AG04450 (cell line): ENCODE data around the gene CASK. TPM values are rescaled to one million over a fixed set of nuclear protein-coding genes. Genes with fewer than 3 reads are reported as not detected.

Source experiments
- CTCF ChIA-PET: fragments of 300-600, 350-600 bp; formaldehyde crosslinking; extraction: SDS; loops from one replicate; lab custom pipeline; 2022; ENCODE audit warnings: antibody characterized with exemption, inconsistent platforms; lab: Charles Lee
- POLR2A ChIA-PET: fragments of 350-600 bp; formaldehyde crosslinking; extraction: SDS; loops from one replicate; lab custom pipeline; 2021; ENCODE audit warnings: antibody characterized with exemption, inconsistent platforms; lab: Yijun Ruan, JAX
- DNase-seq: peaks from one replicate; pipeline ENCODE4 v3.0.0-alpha.2; 2011; ENCODE audit warnings: low read depth, low spot score
- H3K27ac ChIP-seq: one replicate; pipeline ENCODE4 v1.5.1; 2012; ENCODE audit warnings: low read depth, low read length, control low read depth
- H3K27me3 ChIP-seq: one replicate; pipeline ENCODE4 v1.6.0; 2012; ENCODE audit warnings: low read length; ENCODE audit not compliant: control insufficient read depth, insufficient read depth
- H3K4me3 ChIP-seq: 2 replicates; pipeline ENCODE4 v1.5.1; 2011; ENCODE audit warnings: mild to moderate bottlenecking, low read depth, low read length, control low read depth
- H3K9me3 ChIP-seq: 2 replicates; pipeline ENCODE4 v1.5.1; 2012; ENCODE audit warnings: low read length; ENCODE audit not compliant: control insufficient read depth, insufficient read depth
- polyA plus RNA-seq: library from polyadenylated mRNA; depleted of rRNA; stranded (reverse); fragments of >200 nt; gene quantifications from 2 replicates; pipeline ENCODE4 v1.2.3, GENCODE V29; 2011
- TF ChIP-seq, protein P1 (sequence below): IDR thresholded peaks from 2 replicates; pipeline ENCODE4 v1.5.1; 2011; ENCODE audit warnings: low read depth, low read length, control low read depth, inconsistent platforms

Gene CASK
- polyA plus RNA-seq, 1 experiment: 30.0 TPM

DNA sequence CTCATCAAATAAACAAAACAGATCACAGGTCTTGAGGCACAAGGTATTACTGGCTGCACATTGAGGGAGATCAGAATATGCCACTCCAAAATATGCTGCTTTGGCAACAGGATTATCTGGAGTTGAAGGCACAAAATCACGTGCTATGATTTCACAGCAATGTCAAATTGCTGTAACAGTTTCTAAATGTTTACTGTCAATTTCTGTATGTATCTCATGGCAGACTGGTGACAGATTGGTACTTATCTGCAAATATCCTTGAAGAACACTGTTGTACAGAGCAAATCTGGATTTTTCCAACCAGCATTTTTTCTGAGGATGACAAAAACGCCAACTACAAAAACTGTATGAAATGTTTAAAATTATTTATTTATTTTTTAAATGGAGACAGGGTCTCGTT is 172.6 kb downstream of the CASK start:
- TF ChIP-seq, protein P1, sequence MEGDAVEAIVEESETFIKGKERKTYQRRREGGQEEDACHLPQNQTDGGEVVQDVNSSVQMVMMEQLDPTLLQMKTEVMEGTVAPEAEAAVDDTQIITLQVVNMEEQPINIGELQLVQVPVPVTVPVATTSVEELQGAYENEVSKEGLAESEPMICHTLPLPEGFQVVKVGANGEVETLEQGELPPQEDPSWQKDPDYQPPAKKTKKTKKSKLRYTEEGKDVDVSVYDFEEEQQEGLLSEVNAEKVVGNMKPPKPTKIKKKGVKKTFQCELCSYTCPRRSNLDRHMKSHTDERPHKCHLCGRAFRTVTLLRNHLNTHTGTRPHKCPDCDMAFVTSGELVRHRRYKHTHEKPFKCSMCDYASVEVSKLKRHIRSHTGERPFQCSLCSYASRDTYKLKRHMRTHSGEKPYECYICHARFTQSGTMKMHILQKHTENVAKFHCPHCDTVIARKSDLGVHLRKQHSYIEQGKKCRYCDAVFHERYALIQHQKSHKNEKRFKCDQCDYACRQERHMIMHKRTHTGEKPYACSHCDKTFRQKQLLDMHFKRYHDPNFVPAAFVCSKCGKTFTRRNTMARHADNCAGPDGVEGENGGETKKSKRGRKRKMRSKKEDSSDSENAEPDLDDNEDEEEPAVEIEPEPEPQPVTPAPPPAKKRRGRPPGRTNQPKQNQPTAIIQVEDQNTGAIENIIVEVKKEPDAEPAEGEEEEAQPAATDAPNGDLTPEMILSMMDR: no peak
- ChIA-PET POLR2A (no interaction called here), CTCF (interaction anchor here (1.2 kb wide), 1 partner anchor 9 kb away, joined by 3 read pairs; no protein-coding TSS in a partner anchor)

DNA sequence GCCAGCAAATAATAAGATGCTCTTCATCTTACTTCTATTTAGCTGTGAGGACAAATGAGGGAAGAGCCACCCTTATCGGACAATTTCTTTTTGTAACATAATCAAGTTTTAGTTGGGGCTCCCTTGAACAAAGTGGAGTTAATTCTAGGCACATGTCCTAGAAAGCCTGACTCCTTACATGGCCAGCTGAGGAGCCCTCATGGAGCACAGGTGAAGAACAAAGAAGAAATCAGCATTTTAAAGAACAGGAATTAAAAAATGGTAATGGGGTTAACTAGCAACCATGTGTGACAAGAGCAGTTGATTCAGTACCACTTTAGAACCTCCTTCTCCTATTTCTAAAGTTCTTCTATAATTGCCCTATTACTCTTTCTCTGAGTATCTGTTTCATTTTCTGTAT is 183.5 kb downstream of the CASK start:
- Histone ChIP-seq H3K4me3 (no peak overlapping the region), H3K27ac (no peak overlapping the region), H3K9me3 (no peaks in the 10 kb centered on the region), H3K27me3 (no peaks in the 10 kb centered on the region)
- no peak for DNase-seq
- POLR2A ChIA-PET: no interaction called here
- TF ChIP-seq, protein P1: no peak
- CTCF ChIA-PET: no interaction called here

More for the DNA sequence above, 172.6 kb downstream of the CASK start:
- H3K27ac ChIP-seq: no peak overlapping the region
- no peaks in the 10 kb centered on the region for H3K27me3 ChIP-seq
- H3K9me3 ChIP-seq: no peaks in the 10 kb centered on the region
- DNase-seq: no peak
- no peak overlapping the region for H3K4me3 ChIP-seq

DNA sequence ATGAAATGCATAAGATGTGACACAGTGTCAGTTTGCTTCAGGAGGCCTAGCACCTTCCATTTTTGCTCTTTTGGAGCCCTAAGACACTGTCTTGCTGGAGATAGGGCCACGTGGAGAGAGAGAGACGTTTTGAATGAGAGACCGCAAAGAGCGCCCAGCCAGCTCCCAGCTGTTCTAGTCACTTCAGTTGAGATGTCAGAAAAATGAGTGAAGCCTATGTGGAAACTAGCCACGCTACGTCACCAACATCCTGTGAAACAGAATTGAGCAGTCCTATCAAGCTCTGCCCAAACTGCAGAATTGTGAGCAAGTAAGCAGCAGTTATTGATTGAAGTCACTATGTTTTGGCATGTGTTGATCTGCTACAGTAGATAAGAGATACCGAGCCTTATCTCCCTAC is 186.3 kb downstream of the CASK start:
- POLR2A ChIA-PET: no interaction called here
- CTCF ChIA-PET: no interaction called here
- H3K4me3 ChIP-seq: no peak overlapping the region
- H3K9me3 ChIP-seq: no peaks in the 10 kb centered on the region
- H3K27me3 ChIP-seq: no peaks in the 10 kb centered on the region
- TF ChIP-seq, protein P1: no peak
- no peak overlapping the region for H3K27ac ChIP-seq
- no peak for DNase-seq

DNA sequence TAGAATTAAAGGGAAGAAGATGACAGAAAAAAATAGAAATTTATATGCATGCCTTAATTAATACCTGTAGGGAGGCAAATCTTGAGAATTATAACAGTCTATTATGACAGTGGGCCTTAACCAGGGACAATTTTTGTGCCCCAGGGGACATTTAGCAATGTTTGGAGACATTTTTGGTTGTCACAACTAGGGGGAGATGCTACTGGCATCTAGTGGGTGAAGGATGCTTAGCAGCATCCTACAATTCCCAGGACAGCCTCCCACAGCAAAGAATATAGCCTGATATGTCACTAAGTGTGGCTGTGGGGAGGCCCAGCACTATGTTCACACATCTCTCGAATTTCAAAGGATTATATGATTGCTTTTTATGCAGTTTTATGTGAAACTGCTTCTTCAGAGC is 188.8 kb downstream of the CASK start:
- POLR2A ChIA-PET: no interaction called here
- TF ChIP-seq, protein P1: peak; percentile 50
- Histone ChIP-seq H3K9me3 (no peaks in the 10 kb centered on the region), H3K4me3 (no peak overlapping the region), H3K27me3 (no peaks in the 10 kb centered on the region), H3K27ac (no peak overlapping the region)
- CTCF ChIA-PET: no interaction called here
- DNase-seq: no peak

DNA sequence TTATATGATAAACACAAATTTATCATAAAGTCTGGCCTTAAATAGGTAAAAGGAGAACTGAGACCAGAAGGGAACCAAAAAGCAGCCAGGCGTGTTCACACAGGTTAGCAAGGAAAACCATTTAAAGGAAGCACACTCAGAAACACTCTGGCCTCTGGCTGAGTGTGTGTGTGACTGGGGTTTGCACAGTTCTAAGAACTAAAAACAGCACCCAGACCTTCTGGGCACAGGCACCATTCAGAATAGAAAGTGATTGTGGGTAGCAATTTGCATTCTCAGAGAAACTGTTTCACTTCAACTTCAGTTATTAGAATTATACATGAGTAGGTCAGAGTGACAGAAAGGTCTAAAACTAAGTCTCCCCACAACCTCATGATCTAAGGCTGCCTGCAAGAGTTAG is 189.4 kb downstream of the CASK start:
- CTCF ChIA-PET: no interaction called here
- DNase-seq: no peak
- H3K27ac ChIP-seq: no peak overlapping the region
- H3K9me3 ChIP-seq: no peaks in the 10 kb centered on the region
- TF ChIP-seq, protein P1: no peak
- no peaks in the 10 kb centered on the region for H3K27me3 ChIP-seq
- no peak overlapping the region for H3K4me3 ChIP-seq
- POLR2A ChIA-PET: no interaction called here
